Caco-2 (cell line): ENCODE results near the gene SLC18A3. TPM values are rescaled to one million over a fixed set of nuclear protein-coding genes. Genes with fewer than 3 reads are reported as not detected.
A peak's percentile ranks its signal among the peaks of the same experiment; 100 is the strongest.

Experiments
- BruUV-seq: library from RNA; stranded (reverse); fragments of 400-500 nt; replicated peaks from 2 replicates; lab custom pipeline; 2021; lab: Mats Ljungman, UMichigan
- CTCF ChIA-PET: fragments of 300-600 bp; sonication (Branson Sonifier 250); formaldehyde crosslinking; loops from one replicate; lab custom pipeline; 2022; ENCODE audit warnings: antibody characterized with exemption; lab: Charles Lee
- POLR2A ChIA-PET: fragments of 300-600 bp; sonication (Branson Sonifier 250); formaldehyde crosslinking; loops from one replicate; lab custom pipeline; 2022; ENCODE audit warnings: antibody characterized with exemption; lab: Charles Lee
- DNase-seq, 2 experiments: peaks; one replicate each; pipeline versions ENCODE4 v3.0.0 to v3.0.0-alpha.2; 2020 to 2022
- H3K27me3 ChIP-seq: replicated peaks from 2 replicates; pipeline ENCODE4 v1.6.0; 2011; ENCODE audit warnings: low read length; ENCODE audit not compliant: control insufficient read depth, insufficient read depth
- H3K36me3 ChIP-seq: 2 replicates; pipeline ENCODE4 v1.5.1; 2011; ENCODE audit warnings: low read length; ENCODE audit not compliant: control insufficient read depth, insufficient read depth
- H3K4me1 ChIP-seq: fragments of 250-450 bp; sonication (Bioruptor Pico); 2 replicates; pipeline ENCODE4 v1.5.1; 2020; ENCODE audit warnings: mild to moderate bottlenecking
- H3K4me3 ChIP-seq: 2 replicates; pipeline ENCODE4 v1.5.1; 2011; ENCODE audit warnings: low read depth, mild to moderate bottlenecking, control low read depth, low read length
- H3K9me3 ChIP-seq: fragments of 250-450 bp; sonication (Bioruptor Pico); 2 replicates; pipeline ENCODE4 v1.5.1; 2020; ENCODE audit warnings: mild to moderate bottlenecking, moderate library complexity
- H3K27ac Mint-ChIP-seq: one replicate; pipeline ENCODE4 v1.8.0; 2022; ENCODE audit warnings: mixed read lengths; ENCODE audit not compliant: unreplicated experiment
- H3K27me3 Mint-ChIP-seq: one replicate; pipeline ENCODE4 v1.8.0; 2022; ENCODE audit warnings: mixed read lengths; ENCODE audit not compliant: insufficient read depth, unreplicated experiment
- H3K36me3 Mint-ChIP-seq: one replicate; pipeline ENCODE4 v1.8.0; 2022; ENCODE audit warnings: mild to moderate bottlenecking, mixed read lengths; ENCODE audit not compliant: insufficient read depth, unreplicated experiment
- H3K4me1 Mint-ChIP-seq: one replicate; pipeline ENCODE4 v1.8.0; 2022; ENCODE audit warnings: low read depth, mixed read lengths; ENCODE audit not compliant: unreplicated experiment
- H3K4me3 Mint-ChIP-seq: one replicate; pipeline ENCODE4 v1.8.0; 2022; ENCODE audit warnings: mild to moderate bottlenecking, moderate library complexity, mixed read lengths; ENCODE audit not compliant: unreplicated experiment
- H3K9me3 Mint-ChIP-seq: one replicate; pipeline ENCODE4 v1.8.0; 2022; ENCODE audit warnings: mixed read lengths; ENCODE audit not compliant: unreplicated experiment
- intact Hi-C: fragments of 100-400 bp; cut with micrococcal nuclease; formaldehyde crosslinking; loops from one replicate; pipeline ENCODE4 v1.10.0; 2022; ENCODE audit not compliant: unreplicated experiment
- total RNA-seq: library from RNA; stranded (reverse); gene quantifications from 2 replicates; pipeline ENCODE4 v1.2.3, GENCODE V29; 2022
- TF ChIP-seq, protein P1 (sequence below), 2 experiments: fragments of 200-600 bp in 1 of 2; IDR thresholded peaks; 1 replicate in 1 of 2; 2 replicates in 1 of 2; pipeline versions ENCODE4 v1.5.1 to v1.8.0; 2011 to 2022; ENCODE audit warnings: antibody characterized with exemption in 1 of 2, control low read depth in 1 of 2, inconsistent platforms in 1 of 2, low read depth in 1 of 2, low read length in 1 of 2, mild to moderate bottlenecking in 1 of 2, moderate library complexity in 1 of 2; ENCODE audit not compliant: insufficient read depth in 1 of 2, severe bottlenecking in 1 of 2, unreplicated experiment in 1 of 2

Gene SLC18A3
- total RNA-seq, 1 experiment from 2014 or later = not detected

DNA sequence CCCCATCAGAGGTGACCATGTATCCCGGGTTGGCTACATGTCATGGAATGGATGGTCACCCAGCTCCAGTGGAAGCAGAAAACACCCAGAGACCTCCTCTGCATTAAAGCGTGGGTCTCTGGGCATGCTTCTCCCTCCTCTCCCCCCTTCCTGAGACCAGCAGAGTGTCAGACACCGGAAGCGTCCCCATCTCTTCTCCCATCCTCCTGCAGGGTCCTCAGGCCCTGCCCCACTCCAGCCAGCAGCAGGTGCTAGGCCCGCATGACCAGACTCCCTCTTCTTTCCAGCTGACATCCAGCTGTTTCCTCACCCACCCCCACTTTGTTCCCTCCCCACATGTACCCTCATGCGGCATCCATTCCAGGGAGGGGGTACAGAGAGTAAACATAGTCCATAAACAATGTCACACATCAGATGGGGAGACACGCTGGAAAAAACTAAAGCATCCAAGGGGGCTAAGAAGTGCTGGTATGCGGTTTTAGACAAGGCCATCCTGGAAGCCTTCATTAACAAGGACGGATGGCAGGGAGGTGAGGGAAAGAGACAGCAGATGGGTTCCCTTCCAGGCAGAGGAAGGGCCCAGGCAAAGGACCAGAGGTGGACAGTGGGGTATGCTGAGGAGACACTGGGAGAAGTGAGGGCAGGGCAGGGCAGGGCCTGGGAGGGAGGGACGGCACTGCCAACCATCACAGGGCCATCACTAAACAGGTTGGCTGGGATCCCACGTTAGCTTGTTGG is 12.5 kb upstream of the SLC18A3 start:
- Mint-ChIP-seq H3K27ac (no peak overlapping the region), H3K27me3 (no peaks in the 10 kb centered on the region), H3K4me1 (peaks cover 9% of the 10 kb centered on the region), H3K36me3 (peaks cover 4% of the 10 kb centered on the region), H3K9me3 (no peaks in the 10 kb centered on the region), H3K4me3 (no peak overlapping the region)
- CTCF ChIA-PET = interaction anchor here (0.6 kb wide), 1 partner anchor 172 kb away, joined by 5 read pairs; no protein-coding TSS in a partner anchor
- intact Hi-C loops = loop anchor here (10.0 kb wide), 1 partner anchor 317 kb away; no protein-coding TSS in a partner anchor
- Histone ChIP-seq H3K4me1 (peaks cover 40% of the 10 kb centered on the region), H3K9me3 (no peaks in the 10 kb centered on the region), H3K27me3 (no peaks in the 10 kb centered on the region), H3K36me3 (no peaks in the 10 kb centered on the region), H3K4me3 (no peak overlapping the region)
- TF ChIP-seq, protein P1, sequence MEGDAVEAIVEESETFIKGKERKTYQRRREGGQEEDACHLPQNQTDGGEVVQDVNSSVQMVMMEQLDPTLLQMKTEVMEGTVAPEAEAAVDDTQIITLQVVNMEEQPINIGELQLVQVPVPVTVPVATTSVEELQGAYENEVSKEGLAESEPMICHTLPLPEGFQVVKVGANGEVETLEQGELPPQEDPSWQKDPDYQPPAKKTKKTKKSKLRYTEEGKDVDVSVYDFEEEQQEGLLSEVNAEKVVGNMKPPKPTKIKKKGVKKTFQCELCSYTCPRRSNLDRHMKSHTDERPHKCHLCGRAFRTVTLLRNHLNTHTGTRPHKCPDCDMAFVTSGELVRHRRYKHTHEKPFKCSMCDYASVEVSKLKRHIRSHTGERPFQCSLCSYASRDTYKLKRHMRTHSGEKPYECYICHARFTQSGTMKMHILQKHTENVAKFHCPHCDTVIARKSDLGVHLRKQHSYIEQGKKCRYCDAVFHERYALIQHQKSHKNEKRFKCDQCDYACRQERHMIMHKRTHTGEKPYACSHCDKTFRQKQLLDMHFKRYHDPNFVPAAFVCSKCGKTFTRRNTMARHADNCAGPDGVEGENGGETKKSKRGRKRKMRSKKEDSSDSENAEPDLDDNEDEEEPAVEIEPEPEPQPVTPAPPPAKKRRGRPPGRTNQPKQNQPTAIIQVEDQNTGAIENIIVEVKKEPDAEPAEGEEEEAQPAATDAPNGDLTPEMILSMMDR (IDR thresholded peaks at IDR 0.05; ENCODE audit: insufficient read depth in 1 of 2, low read depth in 1 of 2, low read length in 1 of 2, severe bottlenecking in 1 of 2, unreplicated experiment in 1 of 2) = no peak
- no TSS peak for BruUV-seq
- DNase-seq = peak in 1 of 2 experiments; percentile 29
- POLR2A ChIA-PET = no interaction called here

DNA sequence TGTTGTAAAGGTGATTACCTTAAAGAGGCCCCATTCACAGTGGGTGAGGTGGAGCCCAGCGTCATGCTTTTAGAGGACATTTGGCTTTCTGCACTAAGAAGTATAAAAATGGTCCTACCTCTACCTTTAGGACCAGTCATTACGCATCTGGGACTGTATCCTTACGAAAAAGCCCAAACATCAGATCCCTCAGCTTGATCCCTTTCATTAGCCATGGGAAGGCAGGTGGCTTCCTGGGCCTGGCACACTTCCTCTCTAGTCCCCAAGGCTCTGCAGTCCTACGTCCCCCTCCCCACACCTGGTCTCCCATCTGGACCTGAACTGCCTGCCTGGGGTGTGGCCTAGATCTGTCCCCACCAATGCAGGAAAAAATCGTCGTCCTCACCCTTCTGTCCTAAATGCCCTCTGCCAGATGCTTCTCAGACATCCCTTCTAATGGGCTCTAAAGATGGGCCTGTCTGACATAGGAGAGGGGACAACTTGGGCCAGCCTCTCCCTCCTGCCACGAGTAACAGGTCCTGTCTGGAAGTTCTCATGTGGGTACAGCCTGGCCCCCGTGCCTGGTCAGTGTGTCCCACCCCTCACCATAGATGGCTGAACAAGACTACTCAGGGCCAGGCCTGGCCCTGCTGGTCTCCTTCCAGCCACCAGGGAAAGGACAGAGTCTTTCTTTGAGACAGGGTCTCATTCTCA is 11.8 kb upstream of the SLC18A3 start:
- BruUV-seq = no TSS peak
- DNase-seq = peak in 1 of 2 experiments; percentile 23
- Mint-ChIP-seq H3K4me1 (peaks cover 9% of the 10 kb centered on the region), H3K9me3 (no peaks in the 10 kb centered on the region), H3K36me3 (peaks cover 4% of the 10 kb centered on the region), H3K27ac (peak overlapping the region; percentile 9), H3K4me3 (no peak overlapping the region), H3K27me3 (no peaks in the 10 kb centered on the region)
- Histone ChIP-seq H3K27me3 (no peaks in the 10 kb centered on the region), H3K36me3 (no peaks in the 10 kb centered on the region), H3K4me3 (no peak overlapping the region), H3K9me3 (no peaks in the 10 kb centered on the region), H3K4me1 (peaks cover 40% of the 10 kb centered on the region)
- POLR2A ChIA-PET = no interaction called here
- intact Hi-C loops = loop anchor here (10.0 kb wide), 1 partner anchor 316 kb away; no protein-coding TSS in a partner anchor
- CTCF ChIA-PET = interaction anchor here (0.6 kb wide), 1 partner anchor 171 kb away, joined by 5 read pairs; no protein-coding TSS in a partner anchor
- TF ChIP-seq, protein P1 (IDR thresholded peaks at IDR 0.05; ENCODE audit: insufficient read depth in 1 of 2, low read depth in 1 of 2, low read length in 1 of 2, severe bottlenecking in 1 of 2, unreplicated experiment in 1 of 2) = no peak

DNA sequence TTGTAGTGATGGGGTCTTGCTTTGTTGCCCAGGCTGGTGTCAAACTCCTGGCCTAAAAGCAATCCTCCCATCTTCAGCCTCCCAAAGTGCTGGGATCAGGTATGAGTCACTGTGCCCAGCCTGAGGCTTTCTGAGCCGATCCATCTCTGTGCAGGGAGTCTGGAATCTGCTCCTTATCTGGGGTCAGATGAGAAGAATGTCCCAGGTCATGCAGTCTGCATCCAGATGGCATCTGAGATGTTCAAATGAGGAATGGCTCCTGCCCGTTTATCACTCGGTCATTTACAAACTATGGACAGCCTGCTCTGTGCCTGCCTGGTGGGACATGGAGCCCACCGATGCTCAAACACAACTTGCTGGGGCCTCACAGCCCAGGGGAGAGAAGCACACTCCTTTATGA is 11.1 kb upstream of the SLC18A3 start:
- CTCF ChIA-PET = no interaction called here

More for the DNA sequence above, 11.1 kb upstream of the SLC18A3 start:
- Histone ChIP-seq H3K9me3 (no peaks in the 10 kb centered on the region), H3K27me3 (no peaks in the 10 kb centered on the region), H3K4me3 (no peak overlapping the region), H3K36me3 (no peaks in the 10 kb centered on the region), H3K4me1 (peaks cover 40% of the 10 kb centered on the region)
- H3K36me3 Mint-ChIP-seq = peaks cover 4% of the 10 kb centered on the region
- intact Hi-C loops = loop anchor here (10.0 kb wide), 1 partner anchor 316 kb away; no protein-coding TSS in a partner anchor
- H3K27ac Mint-ChIP-seq = peak overlapping the region; percentile 9
- peaks cover 9% of the 10 kb centered on the region for H3K4me1 Mint-ChIP-seq
- H3K9me3 Mint-ChIP-seq = no peaks in the 10 kb centered on the region
- no TSS peak for BruUV-seq
- no peaks in the 10 kb centered on the region for H3K27me3 Mint-ChIP-seq
- no peak overlapping the region for H3K4me3 Mint-ChIP-seq
- POLR2A ChIA-PET = no interaction called here
- peak; percentile 66 to 85 for DNase-seq
- TF ChIP-seq, protein P1 (IDR thresholded peaks at IDR 0.05; ENCODE audit: insufficient read depth in 1 of 2, low read depth in 1 of 2, low read length in 1 of 2, severe bottlenecking in 1 of 2, unreplicated experiment in 1 of 2) = no peak
